CD4-positive, alpha-beta T cell treated with Interleukin-6 at 100 ng/mL for 8 hours (primary cell): ENCODE results near the gene GSK3A.

Experiments
- DNase-seq: peaks from one replicate; pipeline ENCODE4 v3.0.0-alpha.2; 2020; ENCODE audit warnings: mixed read lengths, low spot score

GSK3A gene

GRCh38 chr19:42199440-42200115 lies 42.8 kb downstream of the GSK3A start:
- DNase-seq: peak; percentile 59

- DNase-seq: peak; percentile 86
Measured at GRCh38 chr19:42198676-42199439, 43.5 kb downstream of the GSK3A start.

GRCh38 chr19:42197375-42197817 lies 45.0 kb downstream of the GSK3A start:
- no peak for DNase-seq

- DNase-seq: no peak
Measured at GRCh38 chr19:42196011-42197001, 46.1 kb downstream of the GSK3A start.

GRCh38 chr19:42193706-42194105 lies 48.7 kb downstream of the GSK3A start:
- DNase-seq: no peak

- DNase-seq: no peak
Measured at GRCh38 chr19:42193294-42193693, 49.1 kb downstream of the GSK3A start.

GRCh38 chr19:42191855-42192254 lies 50.5 kb downstream of the GSK3A start:
- no peak for DNase-seq

GRCh38 chr19:42191330-42191729 lies 51.1 kb downstream of the GSK3A start:
- no peak for DNase-seq

GRCh38 chr19:42189133-42189532 lies 53.3 kb downstream of the GSK3A start:
- DNase-seq: no peak

GRCh38 chr19:42188665-42189064 lies 53.7 kb downstream of the GSK3A start:
- no peak for DNase-seq

GRCh38 chr19:42185277-42185676 lies 57.1 kb downstream of the GSK3A start:
- peak; percentile 63 for DNase-seq

GRCh38 chr19:42184401-42184861 lies 58.0 kb downstream of the GSK3A start:
- DNase-seq: peak; percentile 63
